ENCODE measurements around the gene NDUFB10. TPM values are rescaled to one million over a fixed set of nuclear protein-coding genes. Genes with fewer than 3 reads are reported as not detected.

NDUFB10 gene
- total RNA-seq, 1 donor from 2014 or later, result 153 TPM

DNA sequence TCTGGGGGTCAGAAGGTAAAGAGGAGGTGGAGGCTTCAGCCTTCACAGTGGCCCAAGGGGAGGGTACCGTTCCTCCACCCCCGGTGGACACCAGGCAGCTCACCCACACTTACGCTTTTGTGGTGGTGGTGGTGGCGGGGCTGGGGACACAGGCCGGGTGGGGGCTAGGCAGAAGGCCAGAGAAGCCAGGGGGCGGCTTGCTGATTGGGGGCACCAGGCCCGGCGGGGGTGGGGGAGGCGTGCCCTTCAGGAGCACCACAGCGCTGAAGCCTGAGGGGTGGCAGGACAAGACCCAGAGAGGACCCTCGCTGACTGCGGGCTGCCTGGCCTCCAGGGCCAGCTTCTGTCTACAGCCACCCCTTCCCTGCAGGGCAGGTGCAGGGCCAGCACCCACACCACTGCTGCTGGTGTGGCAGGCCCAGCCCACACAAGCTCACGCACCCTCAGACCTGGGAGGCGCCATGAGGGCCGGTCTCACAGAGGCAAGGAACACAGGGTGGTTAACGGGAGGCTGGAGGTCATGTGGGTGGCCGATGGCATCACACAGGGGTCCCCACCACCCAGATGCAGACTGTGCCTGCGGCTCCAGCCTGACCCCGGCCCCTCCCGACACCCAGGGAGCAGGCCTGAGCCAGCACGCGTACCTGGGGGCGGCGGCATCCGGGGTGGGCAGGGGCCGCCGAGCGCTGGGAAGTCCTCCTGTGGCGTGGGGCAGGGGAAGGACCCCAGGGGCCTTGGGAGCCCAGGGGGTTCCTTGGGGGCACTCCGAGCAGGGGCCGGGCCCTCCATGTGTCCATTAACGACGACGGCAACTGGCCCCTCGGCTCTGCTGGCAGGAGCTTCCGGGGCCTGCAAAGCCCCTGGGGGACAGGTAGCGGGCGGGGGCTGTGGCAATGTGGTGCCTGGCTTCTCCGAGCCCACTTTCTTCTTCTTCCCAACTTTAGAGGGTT is 39.8 kb downstream of the NDUFB10 start:
- TF ChIP-seq EZH2 (IDR thresholded peaks at IDR 0.05; ENCODE audit: insufficient read depth, low read length), result no peak
- TF ChIP-seq, protein P1, sequence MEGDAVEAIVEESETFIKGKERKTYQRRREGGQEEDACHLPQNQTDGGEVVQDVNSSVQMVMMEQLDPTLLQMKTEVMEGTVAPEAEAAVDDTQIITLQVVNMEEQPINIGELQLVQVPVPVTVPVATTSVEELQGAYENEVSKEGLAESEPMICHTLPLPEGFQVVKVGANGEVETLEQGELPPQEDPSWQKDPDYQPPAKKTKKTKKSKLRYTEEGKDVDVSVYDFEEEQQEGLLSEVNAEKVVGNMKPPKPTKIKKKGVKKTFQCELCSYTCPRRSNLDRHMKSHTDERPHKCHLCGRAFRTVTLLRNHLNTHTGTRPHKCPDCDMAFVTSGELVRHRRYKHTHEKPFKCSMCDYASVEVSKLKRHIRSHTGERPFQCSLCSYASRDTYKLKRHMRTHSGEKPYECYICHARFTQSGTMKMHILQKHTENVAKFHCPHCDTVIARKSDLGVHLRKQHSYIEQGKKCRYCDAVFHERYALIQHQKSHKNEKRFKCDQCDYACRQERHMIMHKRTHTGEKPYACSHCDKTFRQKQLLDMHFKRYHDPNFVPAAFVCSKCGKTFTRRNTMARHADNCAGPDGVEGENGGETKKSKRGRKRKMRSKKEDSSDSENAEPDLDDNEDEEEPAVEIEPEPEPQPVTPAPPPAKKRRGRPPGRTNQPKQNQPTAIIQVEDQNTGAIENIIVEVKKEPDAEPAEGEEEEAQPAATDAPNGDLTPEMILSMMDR (IDR thresholded peaks at IDR 0.05; ENCODE audit: insufficient read depth, low read depth, low read length), result no peak
- Mint-ChIP-seq H3K36me3 (ENCODE audit: low read depth, unreplicated experiment) (peaks cover 9% of the 10 kb centered on the region), H3K4me1 (ENCODE audit: low read depth, unreplicated experiment) (peaks cover 2% of the 10 kb centered on the region), H3K27me3 (ENCODE audit: low read depth, unreplicated experiment) (no peaks in the 10 kb centered on the region), H3K27ac (ENCODE audit: unreplicated experiment) (no peak overlapping the region), H3K9me3 (ENCODE audit: unreplicated experiment) (no peaks in the 10 kb centered on the region), H3K4me3 (ENCODE audit: unreplicated experiment) (no peak overlapping the region)
- H3K4me2 ChIP-seq (ENCODE audit: low read length), result no peak overlapping the region
- H3K27ac ChIP-seq (ENCODE audit: low read depth, low read length), result no peak overlapping the region
- H3K9ac ChIP-seq (ENCODE audit: low read length), result no peak overlapping the region
- H3K27me3 ChIP-seq (ENCODE audit: insufficient read depth, low read length), result no peaks in the 10 kb centered on the region
- H3K36me3 ChIP-seq (ENCODE audit: insufficient read depth, low read length), result peaks cover 8% of the 10 kb centered on the region
- H3K9me3 ChIP-seq (ENCODE audit: insufficient read depth, low read depth, low read length), result no peaks in the 10 kb centered on the region
- FAIRE-seq, result no peak
- H3K4me3 ChIP-seq (ENCODE audit: insufficient read depth, low read depth, low read length), result no peak overlapping the region
- H2AFZ ChIP-seq (ENCODE audit: low read depth, low read length), result no peak overlapping the region
- DNase-seq (ENCODE audit: low read depth), result no peak
- peaks cover 49% of the 10 kb centered on the region for H4K20me1 ChIP-seq (ENCODE audit: insufficient read depth, low read length)
- H3K4me1 ChIP-seq (ENCODE audit: insufficient read depth, low read length), result peaks cover 6% of the 10 kb centered on the region
- H3K79me2 ChIP-seq (ENCODE audit: insufficient read depth, low read length), result peaks cover 31% of the 10 kb centered on the region

DNA sequence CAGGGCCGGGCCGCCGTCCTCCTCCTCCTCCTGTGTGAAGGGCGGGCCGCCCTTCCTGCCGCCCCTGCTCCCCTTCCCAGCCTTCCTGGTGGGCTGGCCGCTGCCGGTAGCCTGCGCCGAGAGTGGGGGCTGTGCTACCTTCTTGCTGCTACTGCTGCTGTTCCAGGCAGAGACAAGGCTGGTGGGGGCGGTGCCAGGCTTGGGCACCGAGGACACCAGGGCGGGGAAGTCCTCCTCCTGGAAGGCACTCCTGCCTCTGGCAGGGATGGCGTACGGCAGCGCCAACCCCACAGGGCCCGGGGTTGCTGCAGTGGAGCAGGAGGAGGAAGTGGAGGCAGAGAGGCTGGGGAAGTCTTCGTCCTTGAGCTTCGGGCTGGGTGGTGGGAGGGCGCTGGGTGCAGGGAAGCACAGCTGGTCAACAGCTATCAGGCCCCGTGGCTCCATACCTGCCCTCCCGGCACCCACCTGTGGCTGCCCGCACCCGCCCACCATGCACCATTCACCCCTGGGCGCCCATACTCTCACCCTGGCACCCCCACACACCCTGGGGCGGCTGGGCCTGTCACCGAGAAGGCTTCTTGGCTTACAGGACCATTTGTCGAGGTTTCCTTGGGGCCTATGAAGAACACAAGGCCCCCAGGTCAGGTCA is 40.7 kb downstream of the NDUFB10 start:
- Histone ChIP-seq H3K79me2 (ENCODE audit: insufficient read depth, low read length) (peaks cover 40% of the 10 kb centered on the region), H3K4me3 (ENCODE audit: insufficient read depth, low read depth, low read length) (no peak overlapping the region), H3K36me3 (ENCODE audit: insufficient read depth, low read length) (peaks cover 8% of the 10 kb centered on the region), H3K4me2 (ENCODE audit: low read length) (no peak overlapping the region), H3K9ac (ENCODE audit: low read length) (no peak overlapping the region), H4K20me1 (ENCODE audit: insufficient read depth, low read length) (peaks cover 57% of the 10 kb centered on the region), H3K27ac (ENCODE audit: low read depth, low read length) (no peak overlapping the region), H2AFZ (ENCODE audit: low read depth, low read length) (no peak overlapping the region), H3K27me3 (ENCODE audit: insufficient read depth, low read length) (no peaks in the 10 kb centered on the region), H3K9me3 (ENCODE audit: insufficient read depth, low read depth, low read length) (no peaks in the 10 kb centered on the region), H3K4me1 (ENCODE audit: insufficient read depth, low read length) (peaks cover 14% of the 10 kb centered on the region)
- Mint-ChIP-seq H3K4me3 (ENCODE audit: unreplicated experiment) (no peak overlapping the region), H3K27me3 (ENCODE audit: low read depth, unreplicated experiment) (no peaks in the 10 kb centered on the region), H3K27ac (ENCODE audit: unreplicated experiment) (no peak overlapping the region), H3K9me3 (ENCODE audit: unreplicated experiment) (no peaks in the 10 kb centered on the region), H3K4me1 (ENCODE audit: low read depth, unreplicated experiment) (peaks cover 2% of the 10 kb centered on the region), H3K36me3 (ENCODE audit: low read depth, unreplicated experiment) (peaks cover 9% of the 10 kb centered on the region)
- TF ChIP-seq EZH2 (IDR thresholded peaks at IDR 0.05; ENCODE audit: insufficient read depth, low read length), result no peak
- TF ChIP-seq, protein P1 (IDR thresholded peaks at IDR 0.05; ENCODE audit: insufficient read depth, low read depth, low read length), result no peak
- DNase-seq (ENCODE audit: low read depth) (no peak), FAIRE-seq (no peak)
